Heart right ventricle (tissue), 16 donors: ENCODE data around the gene ARID4A. TPM values are rescaled to one million over a fixed set of nuclear protein-coding genes. Genes with fewer than 3 reads are reported as not detected.

Source experiments
- ATAC-seq, 8 donors: fragments of 200-7000 bp; cut with Tn5 transposase; one replicate each; pipeline ENCODE4 v1.9.1; 2020; ENCODE audit warnings: mild to moderate bottlenecking in 8 of 8, moderate library complexity in 8 of 8, moderate number of reproducible peaks in 1 of 8
- DNase-seq, 2 donors: peaks; one replicate each; pipeline ENCODE4 v3.0.0-alpha.2; 2020
- H3K27ac ChIP-seq, 10 donors: fragments of 200-600 bp; sonication (generic) in 2 of 10; one replicate each; pipeline versions ENCODE4 v1.5.0 to v1.8.0; 2020 to 2022; ENCODE audit warnings: mild to moderate bottlenecking in 3 of 10
- H3K27me3 ChIP-seq, 7 donors: fragments of 200-600 bp; one replicate each; pipeline ENCODE4 v1.8.0; 2021 to 2022; ENCODE audit warnings: mild to moderate bottlenecking in 2 of 7
- H3K36me3 ChIP-seq, 9 donors: fragments of 200-600 bp; sonication (generic) in 1 of 9; one replicate each; pipeline versions ENCODE4 v1.5.0 to v1.8.0; 2020 to 2022; ENCODE audit warnings: mild to moderate bottlenecking in 2 of 9
- H3K4me1 ChIP-seq, 9 donors: fragments of 200-600 bp; sonication (generic) in 1 of 9; one replicate each; pipeline versions ENCODE4 v1.5.0 to v1.8.0; 2020 to 2022; ENCODE audit warnings: mild to moderate bottlenecking in 4 of 9
- H3K4me3 ChIP-seq, 10 donors: fragments of 200-600 bp; sonication (generic) in 2 of 10; one replicate each; pipeline versions ENCODE4 v1.5.0 to v1.8.0; 2020 to 2022; ENCODE audit warnings: mild to moderate bottlenecking in 7 of 10, moderate library complexity in 2 of 10
- H3K9me3 ChIP-seq, 11 donors: fragments of 200-600 bp in 10 of 11; sonication (generic) in 2 of 11; one replicate each; pipeline versions ENCODE4 v1.5.0 to v1.8.0; 2013 to 2022; ENCODE audit warnings: mild to moderate bottlenecking in 2 of 11, control low read depth in 1 of 11, moderate library complexity in 1 of 11
- WGBS, 2 donors: extraction: QIAGEN DNeasy Blood & Tissue Kit; methylation state at CpG; one replicate each; pipeline ENCODE4 v1.1.7; 2013; ENCODE audit warnings: inconsistent platforms in 1 of 2; 5-methylcytosine and 5-hydroxymethylcytosine counted together
- intact Hi-C, 10 donors: fragments of 100-400 bp; cut with DNase I; formaldehyde crosslinking; loops; one replicate each; pipeline versions ENCODE4 v1.11.1 to v1.14.2; 2022
- polyA plus RNA-seq, 2 donors: library from polyadenylated mRNA; stranded (reverse); fragments of 200-250 nt; gene quantifications; one replicate each; pipeline ENCODE4 v1.2.3, GENCODE V29; 2013
- total RNA-seq, 10 donors: library from RNA; stranded (reverse); fragmentation: NEBNext Ultra II Directional in 3 of 10; extraction: Animal tissue kit (Norgen Biotek cat#: 25700) in 3 of 10; gene quantifications; one replicate each; pipeline versions ENCODE4 v1.2.1 to v1.2.4, GENCODE V29; 2021 to 2023
- TF ChIP-seq, protein P1 (sequence below), 9 donors: fragments of 200-600 bp; sonication (generic) in 2 of 9; IDR thresholded peaks; one replicate each; pipeline versions ENCODE4 v1.5.0 to v1.8.0; 2021 to 2022; ENCODE audit warnings: antibody characterized with exemption in 9 of 9, mild to moderate bottlenecking in 5 of 9, moderate library complexity in 1 of 9
- donor health status: Arrhythmogenic right ventricular cardiomyopathy.
- donor health status: ischemic (EF 13 %, LVEDD 7.1; RV severe dilation, severe dysfunction).
- donor health status: healthy with polysubstance abuse.
- donor health status: DM: no; HTN: yes; CAD: no.
- donor health status: DM: no; HTN: no; CAD: no.
- donor health status: ischemic (EF 25% LVEDD 6.9; RV normal size, moderate dysfunction).
- donor health status: ischemic (EF 25% LVEDD 5.7; RV mildly dilated, moderate dysfunction).
- donor health status: healthy.
- donor health status: DM: yes; HTN: yes; CAD: no.
- donor health status: Ischemic cardiomyopathy.
- donor health status: ischemic (EF 35%, LVEDD 5.7; RV mildly dilated, moderate dysfunction).
- donor health status: nonischemic (EF 11% LVEDD 7.7; RV severe dilation, severe dysfunction).
- donor health status: DM: yes; HTN: yes; CAD: no.
- donor health status: PGD.
- donor health status: ischemic (EF 29% LVEDD 5.4; RV normal size, mild dysfunction).
- donor health status: nonischemic (EF 23%, LVEDD 6.1; RV moderate dilation, normal function).

The ARID4A gene
- total and polyA plus RNA-seq, 12 donors, result 2.7 to 19.1 (median 17.3) TPM

DNA sequence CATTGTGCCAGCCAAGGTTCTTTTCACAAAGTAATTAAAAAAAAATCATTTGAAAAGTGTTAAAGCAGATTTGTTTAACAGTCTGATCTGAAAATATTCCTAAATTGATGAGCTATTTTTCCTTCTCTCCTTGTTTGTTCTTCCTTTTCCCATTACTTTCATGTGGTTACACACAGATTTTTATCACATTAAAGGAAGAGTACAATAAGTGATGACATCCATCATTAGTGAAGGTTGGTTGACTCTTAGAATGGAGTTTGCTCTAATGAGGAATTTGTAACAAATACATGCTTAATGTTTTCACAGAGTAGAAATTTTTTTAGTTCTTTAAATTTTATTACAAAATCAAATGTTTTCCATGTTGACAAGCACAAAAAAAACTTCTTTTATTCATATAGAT is 78.4 kb downstream of the ARID4A start:
- DNase-seq (no peak), ATAC-seq (no peak)
- no peaks in the 10 kb centered on the region for H3K27me3 ChIP-seq
- H3K27ac ChIP-seq, result no peak overlapping the region
- H3K36me3 ChIP-seq, result peaks cover 0 to 97% (median 38%) of the 10 kb centered on the region in 9 donors
- TF ChIP-seq, protein P1, sequence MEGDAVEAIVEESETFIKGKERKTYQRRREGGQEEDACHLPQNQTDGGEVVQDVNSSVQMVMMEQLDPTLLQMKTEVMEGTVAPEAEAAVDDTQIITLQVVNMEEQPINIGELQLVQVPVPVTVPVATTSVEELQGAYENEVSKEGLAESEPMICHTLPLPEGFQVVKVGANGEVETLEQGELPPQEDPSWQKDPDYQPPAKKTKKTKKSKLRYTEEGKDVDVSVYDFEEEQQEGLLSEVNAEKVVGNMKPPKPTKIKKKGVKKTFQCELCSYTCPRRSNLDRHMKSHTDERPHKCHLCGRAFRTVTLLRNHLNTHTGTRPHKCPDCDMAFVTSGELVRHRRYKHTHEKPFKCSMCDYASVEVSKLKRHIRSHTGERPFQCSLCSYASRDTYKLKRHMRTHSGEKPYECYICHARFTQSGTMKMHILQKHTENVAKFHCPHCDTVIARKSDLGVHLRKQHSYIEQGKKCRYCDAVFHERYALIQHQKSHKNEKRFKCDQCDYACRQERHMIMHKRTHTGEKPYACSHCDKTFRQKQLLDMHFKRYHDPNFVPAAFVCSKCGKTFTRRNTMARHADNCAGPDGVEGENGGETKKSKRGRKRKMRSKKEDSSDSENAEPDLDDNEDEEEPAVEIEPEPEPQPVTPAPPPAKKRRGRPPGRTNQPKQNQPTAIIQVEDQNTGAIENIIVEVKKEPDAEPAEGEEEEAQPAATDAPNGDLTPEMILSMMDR (IDR thresholded peaks at IDR 0.05), result no peak
- intact Hi-C loops, result loop anchor here in 1 of 10 donors (10.0 kb wide), 1 partner anchor 172 kb away; the partner anchor contains the start of gene ACTR10
- H3K4me3 ChIP-seq, result no peak overlapping the region
- peaks cover 0 to 5% (median 0%) of the 10 kb centered on the region in 11 donors for H3K9me3 ChIP-seq
- H3K4me1 ChIP-seq, result no peaks in the 10 kb centered on the region

DNA sequence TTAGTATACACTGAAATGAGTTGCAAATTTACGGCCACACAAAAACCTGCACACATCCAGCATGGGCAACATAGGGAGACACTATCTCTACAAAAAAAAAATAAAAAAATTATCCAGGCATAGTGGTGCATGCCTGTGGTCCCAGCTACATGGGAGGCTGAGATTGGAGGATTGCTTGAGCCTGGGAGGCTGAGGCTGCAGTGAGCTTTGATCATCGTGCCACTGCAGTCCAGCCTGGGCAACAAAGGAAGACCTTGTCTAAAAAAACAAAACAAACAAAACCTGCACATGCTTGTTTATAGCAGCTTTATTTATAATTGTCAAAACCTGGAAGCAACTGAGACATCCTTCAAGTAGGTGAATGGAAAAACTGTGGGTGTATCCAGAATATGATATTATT is 92.5 kb downstream of the ARID4A start:
- TF ChIP-seq, protein P1 (IDR thresholded peaks at IDR 0.05), result no peak
- Histone ChIP-seq H3K4me3 (no peak overlapping the region), H3K27ac (no peak overlapping the region), H3K9me3 (no peaks in the 10 kb centered on the region), H3K36me3 (peaks cover 0 to 8% (median 0%) of the 10 kb centered on the region in 9 donors), H3K27me3 (no peaks in the 10 kb centered on the region), H3K4me1 (peaks cover 0 to 7% (median 4%) of the 10 kb centered on the region in 9 donors)
- ATAC-seq (no peak), DNase-seq (no peak)
- 88 to 95% methylated on average over 2 of the region's 2 CpGs for WGBS, 2 donors
- intact Hi-C loops, result loop anchor here in 2 of 10 donors (10.0 kb wide), 2 partner anchors 276 to 286 kb away; no protein-coding TSS in a partner anchor

GRCh38 chr14:58395562-58395811 is 97.1 kb downstream of the ARID4A start:
- Histone ChIP-seq H3K4me1 (peaks cover 0 to 13% (median 5%) of the 10 kb centered on the region in 9 donors), H3K4me3 (peak overlapping the region in 9 of 10 donors; percentile 51 to 67 (median 56)), H3K27me3 (no peaks in the 10 kb centered on the region), H3K9me3 (no peaks in the 10 kb centered on the region), H3K36me3 (no peaks in the 10 kb centered on the region), H3K27ac (peak overlapping the region in 9 of 10 donors; percentile 60 to 87 (median 80))
- WGBS, 2 donors, result 11 to 15% methylated on average over 10 of the region's 10 CpGs
- DNase-seq (no peak), ATAC-seq (peak in 1 of 8 donors; percentile 31)
- intact Hi-C loops, result loop anchor here in 3 of 10 donors (5.0 to 10.0 kb wide), 3 partner anchors 281 to 291 kb away; no protein-coding TSS in a partner anchor
- TF ChIP-seq, protein P1 (IDR thresholded peaks at IDR 0.05), result no peak

DNA sequence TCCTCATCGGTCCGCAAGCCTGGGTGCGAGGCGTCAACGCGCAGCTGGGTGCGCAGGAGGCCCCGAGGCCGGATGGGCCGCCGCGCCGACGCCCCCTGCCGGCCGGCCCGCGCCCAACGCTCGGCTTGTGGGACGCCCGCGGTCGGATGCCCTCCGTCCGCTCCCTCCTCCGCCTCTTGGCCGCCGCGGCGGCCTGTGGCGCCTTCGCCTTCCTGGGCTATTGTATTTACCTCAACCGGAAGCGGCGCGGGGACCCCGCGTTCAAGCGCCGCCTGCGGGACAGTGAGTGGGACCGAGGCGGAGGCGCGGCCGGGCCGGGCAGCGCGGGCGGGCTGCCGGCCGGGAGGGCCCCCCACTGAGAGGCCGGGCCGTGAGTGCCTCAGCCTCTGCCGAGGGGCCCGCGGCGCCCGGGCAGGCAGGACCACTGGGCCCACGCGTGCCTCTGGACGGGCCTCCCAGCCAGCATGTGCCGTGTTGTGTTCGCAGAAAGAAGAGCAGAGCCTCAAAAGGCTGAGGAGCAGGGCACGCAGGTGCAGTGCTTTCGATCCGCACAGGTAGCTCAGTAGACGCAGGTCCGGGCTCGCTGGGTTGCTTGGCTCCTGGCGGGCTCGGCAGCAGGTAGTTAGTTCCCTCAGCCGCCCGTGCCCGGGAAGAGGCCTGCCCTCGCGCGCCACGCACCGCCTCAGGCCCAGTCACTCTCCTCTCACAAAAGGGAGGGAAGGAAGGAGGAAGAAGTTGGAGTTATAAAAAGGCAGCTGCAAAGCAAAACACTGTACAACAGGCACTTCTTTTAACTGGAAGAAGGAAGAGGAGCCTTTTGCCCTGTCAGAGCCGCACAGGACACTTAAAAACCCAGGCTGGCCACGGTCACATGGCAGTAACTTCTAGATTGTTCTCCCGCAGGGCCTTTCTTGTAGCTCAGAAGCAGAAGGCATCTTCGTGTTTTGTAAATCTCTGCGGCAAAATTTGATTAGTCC is 97.7 kb downstream of the ARID4A start, which contains the start of gene TOMM20L:
Gene TOMM20L (plus strand): TSS at position 119 of the 977 bp plus-strand sequence. CDS start 28 bp downstream, at position 147.
- H3K4me1 ChIP-seq, result peaks cover 0 to 13% (median 5%) of the 10 kb centered on the region in 9 donors
- TF ChIP-seq, protein P1 (IDR thresholded peaks at IDR 0.05), result peak; percentile 76 to 97 (median 88)
- peak; percentile 73 to 81 for DNase-seq
- peak within 1 kb of the TSS in 9 of 10 donors; percentile 60 to 87 (median 80) for H3K27ac ChIP-seq
- no peaks in the 10 kb centered on the region for H3K27me3 ChIP-seq
- 8 to 11% methylated on average over 82 to 86 of the region's 86 CpGs for WGBS, 2 donors
- no peaks in the 10 kb centered on the region for H3K36me3 ChIP-seq
- no peaks in the 10 kb centered on the region for H3K9me3 ChIP-seq
- intact Hi-C loops, result loop anchor here in 3 of 10 donors (5.0 to 10.0 kb wide), 3 partner anchors 281 to 291 kb away; no protein-coding TSS in a partner anchor
- H3K4me3 ChIP-seq, result peak within 1 kb of the TSS; percentile 47 to 67 (median 56)
- ATAC-seq, result peak; percentile 87 to 97 (median 93)
